GM18873 (cell line): ENCODE measurements around the gene SLC16A10.
"Not testable (repeated sequence)": the region's sequence is repeated elsewhere in the genome, so short reads cannot be mapped to it uniquely, and the experiment has no call there.

Experiments used
- ATAC-seq: cut with Tn5 transposase; IDR thresholded peaks from one replicate; pipeline ENCODE4 v1.9.1; 2021; ENCODE audit warnings: mild to moderate bottlenecking, moderate library complexity, moderate number of reproducible peaks; ENCODE audit not compliant: unreplicated experiment, low FRiP score

The SLC16A10 gene

DNA sequence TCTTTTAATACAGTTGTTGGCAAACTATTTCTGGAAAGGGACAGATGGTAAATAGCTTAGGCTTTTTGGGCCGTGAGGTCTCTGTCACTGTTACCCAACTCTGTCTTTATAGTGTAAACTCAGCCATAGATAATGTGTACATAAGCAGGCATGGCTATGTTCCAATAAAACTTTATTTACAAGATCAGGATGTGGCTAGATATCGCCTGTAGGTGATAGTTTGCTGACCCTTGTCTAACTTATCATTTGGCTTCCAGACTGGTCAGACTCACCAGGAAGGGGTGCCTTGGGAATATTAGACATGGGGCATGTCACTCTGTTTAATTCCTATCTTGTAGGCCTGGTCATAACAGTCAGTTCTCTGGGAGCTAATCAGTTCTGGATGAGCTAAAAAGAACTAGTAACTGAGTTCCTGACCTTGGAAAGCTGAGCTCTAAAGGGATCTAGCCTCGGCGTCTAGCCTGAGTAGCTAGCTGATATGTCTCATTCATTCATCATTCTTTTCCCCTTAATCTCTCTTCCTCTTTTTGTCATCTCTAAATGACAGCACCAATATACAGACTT is 163.6 kb downstream of the SLC16A10 start:
- no peak for ATAC-seq

GRCh38 chr6:111252726-111253125 is 165.4 kb downstream of the SLC16A10 start:
- ATAC-seq, result no peak

DNA sequence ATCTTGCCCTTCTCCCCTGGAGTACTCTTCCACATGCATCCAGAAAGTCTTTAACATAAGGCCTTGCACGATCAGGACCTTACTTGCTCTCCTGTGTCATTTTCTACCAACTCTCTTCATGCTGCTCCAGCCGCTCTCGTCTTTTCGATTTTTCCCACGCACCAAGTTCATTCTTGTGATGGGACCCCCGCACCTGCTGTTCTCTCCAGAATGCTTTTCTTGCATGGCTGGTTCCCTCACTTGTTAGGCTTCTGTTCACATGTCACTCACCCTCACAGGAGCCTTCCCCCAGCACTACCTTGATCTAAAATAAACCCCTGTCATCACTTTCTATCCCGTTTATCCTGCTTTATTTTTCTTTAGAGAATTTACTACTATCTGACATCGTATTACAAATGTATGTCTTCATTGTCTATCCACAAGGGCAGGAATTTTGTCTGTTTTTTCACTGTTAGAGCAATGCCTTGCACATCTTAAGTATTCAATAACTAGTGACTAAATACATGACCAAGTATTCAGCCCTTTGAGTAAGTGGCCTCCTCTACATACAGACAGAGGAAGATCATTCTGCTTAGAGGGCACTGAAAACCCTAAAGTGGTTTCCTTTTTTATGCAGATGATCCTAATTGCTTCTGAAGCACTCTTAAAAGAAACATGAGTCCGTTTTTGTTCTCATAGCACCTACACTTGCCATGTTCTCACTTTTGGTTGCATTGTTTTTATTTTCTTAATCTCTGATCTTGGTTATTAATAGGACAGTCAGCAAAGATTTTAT is 166.9 kb downstream of the SLC16A10 start:
- no peak for ATAC-seq

- ATAC-seq, result no peak
Observed at GRCh38 chr6:111254779-111255166, 167.5 kb downstream of the SLC16A10 start.

GRCh38 chr6:111255838-111256237 is 168.5 kb downstream of the SLC16A10 start:
- ATAC-seq, result not testable (repeated sequence)

DNA sequence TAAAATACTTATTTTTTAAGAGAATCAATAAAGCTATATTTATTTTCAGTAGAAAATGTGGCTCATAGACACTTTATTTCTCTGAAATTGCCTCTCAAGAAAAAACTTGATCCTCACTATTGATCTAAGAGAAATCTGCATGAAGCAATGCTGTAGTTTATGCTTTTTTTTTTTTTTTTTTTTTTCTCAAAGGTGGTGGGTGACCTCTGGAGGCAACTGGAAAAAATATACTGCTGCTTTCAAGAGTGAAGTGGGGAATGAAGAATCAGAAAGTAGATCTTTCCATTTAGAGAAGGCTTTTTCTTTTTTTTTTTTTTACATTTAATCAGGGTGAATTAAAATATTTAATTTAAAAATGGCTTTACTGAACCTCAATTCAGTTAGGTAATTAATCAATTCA is 169.3 kb downstream of the SLC16A10 start:
- no peak for ATAC-seq

GRCh38 chr6:111258010-111258409 is 170.7 kb downstream of the SLC16A10 start:
- no peak for ATAC-seq

- ATAC-seq, result no peak
Observed at GRCh38 chr6:111258615-111259088, 171.3 kb downstream of the SLC16A10 start.

- ATAC-seq, result peak; percentile 99
Observed at GRCh38 chr6:111259089-111259831, 172.0 kb downstream of the SLC16A10 start.

DNA sequence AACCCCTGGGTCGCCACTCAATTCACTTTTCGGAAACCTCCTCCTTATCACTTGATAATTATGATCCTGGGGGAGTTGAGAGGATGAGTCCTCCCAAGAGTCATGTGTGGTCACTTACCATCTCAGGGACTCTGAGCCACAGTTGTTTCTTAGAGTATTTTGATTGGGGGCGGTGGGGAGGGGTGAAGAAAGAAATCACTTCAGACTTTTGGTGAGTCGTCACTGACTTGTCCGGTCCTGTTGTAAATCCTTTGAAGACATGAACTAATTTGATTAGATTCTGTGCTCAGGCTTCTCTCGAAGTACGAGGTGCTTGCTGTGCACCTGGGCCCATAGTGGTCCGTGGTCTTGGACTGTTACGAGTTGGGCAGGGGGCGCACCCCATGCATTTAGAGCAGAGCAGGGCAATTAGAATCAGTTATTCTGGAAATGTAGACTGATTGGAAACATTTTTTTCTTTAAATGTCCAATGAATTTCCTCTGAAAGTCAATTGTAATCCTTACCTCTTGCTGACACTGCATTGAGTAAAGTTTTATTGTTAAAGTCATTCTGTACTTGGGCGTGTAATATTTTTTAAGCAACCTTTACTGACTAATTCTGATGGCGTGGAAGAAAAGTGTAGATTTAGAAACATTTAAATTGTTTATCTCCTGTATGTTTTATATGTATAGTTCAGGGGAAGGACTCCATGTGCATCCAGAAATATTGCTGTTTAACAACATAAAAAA is 173.4 kb downstream of the SLC16A10 start:
- ATAC-seq, result no peak

DNA sequence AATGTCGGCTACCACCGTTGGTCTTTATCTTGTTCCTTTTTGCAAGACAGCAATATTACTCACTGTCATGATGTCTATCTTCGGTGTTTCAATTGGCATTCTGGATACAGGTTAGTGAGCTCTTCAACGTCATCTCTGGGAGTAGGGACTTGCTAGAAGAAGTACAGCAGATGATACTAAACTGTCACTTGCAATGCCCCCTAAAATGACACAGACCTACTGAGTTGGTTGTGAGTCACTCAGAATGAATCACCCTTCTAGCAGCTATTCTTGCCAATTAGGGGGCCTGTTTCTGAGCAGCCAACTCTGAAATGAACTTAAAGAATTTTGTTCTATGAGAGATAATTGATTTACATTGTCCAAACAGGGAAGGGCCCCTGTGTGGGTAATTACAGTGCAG is 176.5 kb downstream of the SLC16A10 start:
- no peak for ATAC-seq

DNA sequence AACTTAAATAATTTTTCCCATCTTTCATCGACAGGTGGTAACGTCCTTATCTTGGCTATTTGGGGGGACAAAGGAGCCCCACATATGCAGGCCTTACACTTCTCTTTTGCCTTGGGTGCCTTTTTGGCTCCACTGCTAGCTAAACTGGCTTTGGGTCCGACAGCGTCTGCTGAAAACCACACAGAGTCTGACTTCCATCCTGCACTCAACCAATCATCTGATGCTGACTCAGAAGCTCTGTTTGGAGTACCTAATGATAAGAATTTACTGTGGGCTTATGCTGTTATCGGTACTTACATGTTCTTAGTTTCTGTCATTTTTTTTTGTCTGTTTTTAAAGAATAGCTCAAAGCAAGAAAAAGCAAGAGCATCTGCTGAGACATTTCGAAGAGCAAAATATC is 178.5 kb downstream of the SLC16A10 start:
- no peak for ATAC-seq

DNA sequence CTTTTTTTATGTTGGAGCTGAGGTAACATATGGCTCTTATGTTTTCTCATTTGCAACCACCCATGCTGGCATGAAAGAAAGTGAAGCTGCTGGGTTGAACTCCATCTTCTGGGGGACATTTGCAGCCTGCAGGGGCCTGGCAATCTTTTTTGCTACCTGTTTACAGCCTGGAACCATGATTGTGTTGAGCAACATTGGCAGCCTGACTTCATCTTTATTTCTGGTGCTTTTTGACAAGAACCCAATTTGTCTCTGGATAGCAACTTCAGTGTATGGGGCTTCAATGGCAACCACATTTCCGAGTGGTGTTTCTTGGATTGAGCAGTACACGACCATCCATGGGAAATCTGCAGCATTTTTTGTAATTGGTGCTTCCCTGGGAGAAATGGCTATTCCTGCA is 179.0 kb downstream of the SLC16A10 start:
- no peak for ATAC-seq

DNA sequence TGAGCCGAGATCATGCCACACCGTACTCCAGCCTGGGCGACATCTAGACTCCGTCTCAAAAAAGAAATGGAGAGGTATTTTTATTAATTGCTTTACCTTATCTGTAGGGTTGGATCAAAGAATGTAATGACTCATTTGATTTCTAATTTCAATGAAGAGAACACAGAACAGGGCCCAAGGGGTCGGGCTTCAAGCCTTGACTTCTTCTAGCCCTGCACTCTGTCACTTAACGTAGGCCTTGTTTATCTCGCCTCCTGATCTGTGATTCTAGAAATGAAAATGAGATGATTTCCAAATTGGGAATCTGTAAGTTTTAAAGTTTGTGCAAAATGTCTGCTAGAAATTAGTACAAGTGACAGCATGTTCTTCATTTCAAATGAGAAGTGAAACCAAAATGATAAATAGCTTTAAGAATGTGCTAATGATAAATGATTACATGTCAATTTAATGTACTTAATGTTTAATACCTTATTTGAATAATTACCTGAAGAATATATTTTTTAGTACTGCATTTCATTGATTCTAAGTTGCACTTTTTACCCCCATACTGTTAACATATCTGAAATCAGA is 180.5 kb downstream of the SLC16A10 start:
- ATAC-seq, result no peak

DNA sequence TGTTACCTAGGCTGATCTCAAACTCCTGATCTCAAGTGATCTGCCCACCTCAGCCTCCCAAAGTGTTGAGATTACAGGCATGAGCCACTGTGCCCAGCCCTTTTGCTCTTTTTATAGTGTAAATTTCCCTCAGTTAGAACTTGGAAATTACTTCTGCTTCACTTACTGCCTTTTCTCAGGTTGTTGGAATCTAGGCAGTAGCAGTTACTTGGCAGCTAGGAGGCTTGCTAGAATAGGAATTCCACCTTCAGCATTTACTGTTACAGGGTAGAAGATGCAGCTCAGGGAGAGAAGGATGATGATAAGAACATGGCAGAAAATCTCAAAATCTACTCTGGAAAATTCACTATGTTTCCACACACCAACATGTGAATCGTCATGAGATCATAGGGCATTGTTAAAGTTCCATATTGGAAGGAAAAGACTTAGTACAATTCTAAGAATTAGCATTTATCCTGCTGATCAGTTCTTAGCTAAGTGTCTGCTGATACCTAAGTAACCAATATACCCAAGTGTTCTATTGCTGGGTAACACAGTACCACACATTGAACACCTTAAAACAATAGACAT is 182.2 kb downstream of the SLC16A10 start:
- no peak for ATAC-seq

DNA sequence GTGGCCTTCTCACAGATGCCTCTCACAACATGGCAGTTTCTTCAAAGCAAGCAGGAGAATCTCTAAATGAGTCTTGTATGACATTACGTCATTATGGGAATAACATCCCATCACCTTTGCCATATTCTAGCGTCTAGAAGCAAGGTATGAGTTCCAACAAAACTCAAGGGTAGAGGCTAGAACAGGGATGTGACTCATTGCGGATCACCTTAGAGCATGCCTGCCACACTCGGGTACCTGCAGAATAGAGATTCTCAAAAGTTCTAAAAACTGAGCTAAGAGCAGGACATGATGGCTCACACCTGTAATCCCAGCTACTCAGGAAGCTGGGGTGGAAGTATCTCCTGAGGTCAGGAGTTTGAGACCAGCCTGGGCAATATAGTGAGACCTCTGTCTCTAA is 182.8 kb downstream of the SLC16A10 start:
- ATAC-seq, result no peak

DNA sequence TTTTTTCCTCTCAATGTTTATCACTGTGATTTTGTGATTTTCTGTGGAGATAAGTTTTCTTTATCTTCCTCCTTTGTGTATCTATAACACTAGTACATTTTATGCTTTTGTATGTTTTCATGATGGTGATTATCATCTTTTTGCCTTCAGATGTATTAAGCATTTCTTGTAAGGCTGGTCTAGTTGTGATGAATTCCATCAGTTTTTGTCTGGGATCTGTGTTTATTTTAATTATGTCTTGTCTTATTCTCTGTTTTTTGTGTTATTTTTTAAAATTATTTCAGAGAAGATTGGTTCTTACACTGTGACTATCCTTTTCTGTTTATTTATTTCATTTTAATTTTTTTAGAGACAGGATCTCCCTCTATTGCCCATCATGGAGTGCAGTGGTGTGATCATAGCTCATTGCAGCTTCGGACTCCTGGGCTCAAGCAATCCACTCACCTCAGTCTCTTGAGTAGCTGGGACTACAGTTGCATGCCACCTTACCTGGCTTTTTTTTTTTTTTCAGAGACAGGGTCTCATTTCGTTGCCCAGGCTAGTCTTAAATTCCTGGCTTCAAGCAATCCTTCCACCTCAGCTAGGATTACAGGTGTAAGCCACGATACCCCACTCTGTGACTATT is 187.4 kb downstream of the SLC16A10 start:
- ATAC-seq, result no peak

DNA sequence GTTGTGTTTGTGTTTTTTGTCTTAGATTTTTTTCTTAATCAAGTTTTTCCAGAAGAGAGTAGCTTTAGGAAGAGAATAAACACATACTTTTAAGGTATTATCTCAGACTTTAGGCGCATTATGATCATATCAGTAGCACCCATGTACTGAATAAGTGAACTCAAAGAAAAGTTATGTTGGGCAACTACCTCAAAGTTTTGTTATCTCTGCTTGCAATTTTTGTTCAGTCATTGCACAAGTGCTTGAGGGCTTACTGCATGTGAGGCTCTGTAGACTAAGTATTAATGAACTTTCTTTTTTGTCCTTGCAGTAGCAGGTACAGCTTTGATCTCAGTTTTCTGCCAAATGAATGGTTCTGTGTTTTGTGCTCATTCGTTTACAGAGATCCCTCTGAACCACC is 189.0 kb downstream of the SLC16A10 start:
- no peak for ATAC-seq

DNA sequence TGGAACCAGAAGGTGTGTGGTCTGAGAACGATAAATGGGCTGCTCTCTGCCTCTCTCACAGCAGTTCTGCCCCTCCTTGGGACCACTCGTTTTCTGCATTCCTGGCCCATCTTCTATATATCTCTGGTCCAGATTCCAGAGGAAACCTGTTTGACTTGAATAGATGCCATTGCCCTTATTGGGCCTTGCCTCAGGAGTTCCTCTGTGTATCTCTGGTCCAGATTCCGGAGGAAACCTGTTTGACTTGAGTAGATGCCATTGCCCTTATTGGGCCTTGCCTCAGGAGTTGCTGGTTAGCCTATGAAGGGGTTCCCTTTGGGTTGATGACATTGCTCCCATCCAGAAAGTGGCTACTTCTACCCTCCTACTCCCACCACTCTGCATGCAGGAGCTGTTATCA is 189.4 kb downstream of the SLC16A10 start:
- ATAC-seq, result no peak

GRCh38 chr6:111277819-111278218 is 190.5 kb downstream of the SLC16A10 start:
- ATAC-seq, result no peak
